ENCODE results near the gene SFT2D1.

Gene SFT2D1

DNA sequence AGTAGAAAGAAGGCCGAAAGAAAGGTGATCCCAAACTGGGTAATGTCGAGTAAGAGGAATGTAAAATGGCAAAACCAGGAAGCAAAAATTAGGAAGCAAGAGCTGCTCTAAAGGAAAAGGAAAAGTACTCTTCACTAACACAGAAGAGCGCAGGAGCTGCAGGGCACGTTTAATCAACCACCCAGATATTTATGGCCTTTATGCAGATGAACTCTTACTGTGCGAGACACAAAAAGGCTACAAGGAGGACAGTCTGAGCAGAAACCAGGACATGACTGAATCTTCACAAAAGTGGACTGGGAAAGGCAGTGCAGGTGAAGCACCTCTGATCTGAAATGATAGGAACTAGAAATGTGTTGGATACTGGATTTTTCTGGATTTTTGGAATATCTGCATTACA lies 18.9 kb downstream of the SFT2D1 start:
- H3K4me3 ChIP-seq (ENCODE audit: low read depth, low read length) = no peak overlapping the region
- TF ChIP-seq, protein P1, sequence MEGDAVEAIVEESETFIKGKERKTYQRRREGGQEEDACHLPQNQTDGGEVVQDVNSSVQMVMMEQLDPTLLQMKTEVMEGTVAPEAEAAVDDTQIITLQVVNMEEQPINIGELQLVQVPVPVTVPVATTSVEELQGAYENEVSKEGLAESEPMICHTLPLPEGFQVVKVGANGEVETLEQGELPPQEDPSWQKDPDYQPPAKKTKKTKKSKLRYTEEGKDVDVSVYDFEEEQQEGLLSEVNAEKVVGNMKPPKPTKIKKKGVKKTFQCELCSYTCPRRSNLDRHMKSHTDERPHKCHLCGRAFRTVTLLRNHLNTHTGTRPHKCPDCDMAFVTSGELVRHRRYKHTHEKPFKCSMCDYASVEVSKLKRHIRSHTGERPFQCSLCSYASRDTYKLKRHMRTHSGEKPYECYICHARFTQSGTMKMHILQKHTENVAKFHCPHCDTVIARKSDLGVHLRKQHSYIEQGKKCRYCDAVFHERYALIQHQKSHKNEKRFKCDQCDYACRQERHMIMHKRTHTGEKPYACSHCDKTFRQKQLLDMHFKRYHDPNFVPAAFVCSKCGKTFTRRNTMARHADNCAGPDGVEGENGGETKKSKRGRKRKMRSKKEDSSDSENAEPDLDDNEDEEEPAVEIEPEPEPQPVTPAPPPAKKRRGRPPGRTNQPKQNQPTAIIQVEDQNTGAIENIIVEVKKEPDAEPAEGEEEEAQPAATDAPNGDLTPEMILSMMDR (IDR thresholded peaks at IDR 0.05; ENCODE audit: control insufficient read depth, extremely low read depth, insufficient read depth) = no peak
- DNase-seq (ENCODE audit: low read depth) = no peak

DNA sequence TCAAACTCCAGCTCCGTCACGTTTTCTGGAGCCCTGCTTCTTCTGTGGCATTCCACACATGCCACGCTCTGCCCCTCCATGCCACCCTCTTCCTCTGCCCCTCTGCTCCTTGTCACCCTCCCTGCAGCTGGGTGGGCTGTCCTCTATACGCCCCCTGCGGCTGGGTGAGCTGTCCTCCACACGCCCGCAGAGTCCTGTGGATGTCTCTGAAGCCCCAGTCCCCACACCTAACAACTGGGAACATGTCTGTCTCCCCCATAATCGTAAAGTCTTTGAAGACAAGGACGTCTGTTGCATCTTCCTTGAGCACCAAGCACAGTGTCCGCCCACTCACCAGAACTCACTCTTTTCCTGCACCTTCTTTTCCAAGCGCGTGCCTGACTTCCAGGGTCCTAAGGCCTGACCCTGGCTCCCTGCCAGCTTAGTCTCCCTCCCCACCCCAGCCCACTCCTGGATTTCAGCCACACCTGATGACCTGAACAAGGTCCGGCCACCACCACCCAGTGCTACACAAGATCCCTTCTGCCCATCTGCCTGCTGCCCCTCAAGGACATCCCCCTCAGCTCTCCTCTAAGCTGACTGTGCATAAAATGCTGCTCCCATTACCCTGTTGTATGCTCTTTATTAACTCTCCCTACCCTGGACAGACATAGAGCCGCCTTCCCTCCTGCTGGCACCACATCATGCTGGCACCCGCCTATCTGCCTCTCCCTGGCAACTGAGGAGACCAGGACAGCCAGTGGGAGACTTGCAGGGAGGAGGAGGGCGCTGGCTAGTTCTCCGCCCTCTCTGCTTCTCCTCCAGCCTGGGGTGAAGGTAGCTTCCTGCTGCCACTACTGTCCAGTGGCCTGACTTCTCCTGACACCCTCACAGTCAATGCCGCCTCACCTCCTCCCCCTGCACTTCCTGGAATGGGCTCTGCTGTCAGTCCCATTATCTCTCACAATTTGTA lies 23.4 kb downstream of the SFT2D1 start:
- peak; percentile 34 for DNase-seq (ENCODE audit: low read depth)
- TF ChIP-seq, protein P1 (IDR thresholded peaks at IDR 0.05; ENCODE audit: control insufficient read depth, extremely low read depth, insufficient read depth) = no peak
- H3K4me3 ChIP-seq (ENCODE audit: low read depth, low read length) = no peak overlapping the region

DNA sequence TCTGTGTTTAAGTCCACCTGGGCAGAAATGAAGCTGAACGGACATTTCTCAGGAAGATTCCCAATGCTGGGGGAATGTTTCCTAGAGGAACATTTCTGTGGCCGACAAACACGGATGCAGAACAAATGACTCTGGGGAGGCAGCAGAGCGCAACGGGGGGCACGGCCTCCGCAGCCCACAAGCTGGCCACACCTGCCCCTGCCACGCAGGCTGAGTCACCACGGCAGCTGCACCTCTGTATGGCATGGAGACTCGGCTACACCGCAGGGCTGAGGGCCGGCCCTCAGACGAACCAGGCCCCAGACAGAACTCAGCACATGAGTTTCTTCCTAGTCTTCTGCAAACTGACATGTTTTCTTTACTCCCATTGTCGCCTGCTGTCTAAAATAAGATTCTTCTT lies 24.1 kb downstream of the SFT2D1 start:
- TF ChIP-seq, protein P1 (IDR thresholded peaks at IDR 0.05; ENCODE audit: control insufficient read depth, extremely low read depth, insufficient read depth) = no peak
- no peak overlapping the region for H3K4me3 ChIP-seq (ENCODE audit: low read depth, low read length)
- no peak for DNase-seq (ENCODE audit: low read depth)

DNA sequence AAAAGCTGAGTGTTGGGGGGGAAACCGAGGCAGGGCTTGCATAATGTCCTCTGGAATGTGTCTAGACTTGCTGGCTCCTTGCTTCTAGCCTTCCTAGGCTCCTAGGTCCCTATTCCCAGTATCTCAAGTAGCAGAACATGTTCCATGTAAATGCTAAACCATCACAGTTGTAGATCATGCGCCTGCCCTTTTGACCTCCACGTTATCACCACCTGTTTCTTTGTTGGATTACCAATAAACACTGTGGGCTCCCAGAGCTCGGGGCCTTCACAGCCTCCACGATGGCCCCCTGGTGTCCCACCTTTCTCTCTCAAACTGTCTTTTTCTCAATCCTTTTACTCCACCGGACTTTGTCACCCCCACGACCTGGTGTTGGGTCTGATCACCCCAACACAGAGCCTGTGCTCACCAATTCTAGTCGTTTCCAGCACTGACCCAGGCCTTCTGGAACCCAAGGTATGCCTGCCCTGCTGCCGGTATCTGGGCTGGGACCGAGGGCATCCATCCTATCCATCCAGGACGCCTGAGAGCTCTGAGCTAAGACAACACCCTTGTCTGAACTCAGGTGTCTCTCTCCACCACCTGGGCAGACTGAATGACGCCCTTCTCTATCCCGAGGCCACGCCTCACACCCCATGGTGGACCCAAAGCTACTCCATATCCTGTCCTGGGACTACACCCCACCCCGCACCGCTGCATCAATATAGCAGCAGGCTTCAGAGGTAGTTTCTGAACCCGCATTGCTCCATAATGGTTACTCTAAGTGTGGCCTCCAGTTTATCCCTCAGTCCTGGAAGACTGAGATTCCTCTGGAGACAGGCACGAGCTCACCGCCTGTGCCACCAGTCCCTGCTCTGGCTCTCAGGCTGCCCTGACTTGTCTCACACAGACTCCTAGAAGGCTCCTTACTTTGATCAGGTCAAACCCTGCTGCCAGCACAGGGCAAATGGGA lies 24.8 kb downstream of the SFT2D1 start:
- DNase-seq (ENCODE audit: low read depth) = no peak
- no peak overlapping the region for H3K4me3 ChIP-seq (ENCODE audit: low read depth, low read length)
- TF ChIP-seq, protein P1 (IDR thresholded peaks at IDR 0.05; ENCODE audit: control insufficient read depth, extremely low read depth, insufficient read depth) = no peak

DNA sequence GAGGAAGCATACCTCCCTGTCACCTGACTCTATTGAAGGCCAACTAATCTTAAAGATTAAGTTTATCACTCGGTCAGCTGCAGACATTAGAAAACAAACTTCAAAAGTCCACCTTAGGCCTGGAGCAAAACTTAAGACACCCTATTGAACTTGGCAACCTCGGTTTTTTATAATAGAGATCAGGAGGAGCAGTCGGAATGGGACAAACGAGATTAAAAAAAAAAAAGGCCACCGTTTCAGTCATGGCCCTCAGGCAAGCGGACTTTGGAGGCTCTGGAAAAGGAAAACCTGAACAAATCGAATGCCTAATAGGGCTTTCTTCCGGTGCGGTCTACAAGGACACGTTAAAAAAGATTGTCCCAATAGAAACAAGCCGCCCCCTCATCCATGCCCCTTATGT lies 26.9 kb downstream of the SFT2D1 start:
- no peak overlapping the region for H3K4me3 ChIP-seq (ENCODE audit: low read depth, low read length)
- DNase-seq (ENCODE audit: low read depth) = no peak
- TF ChIP-seq, protein P1 (IDR thresholded peaks at IDR 0.05; ENCODE audit: control insufficient read depth, extremely low read depth, insufficient read depth) = no peak

DNA sequence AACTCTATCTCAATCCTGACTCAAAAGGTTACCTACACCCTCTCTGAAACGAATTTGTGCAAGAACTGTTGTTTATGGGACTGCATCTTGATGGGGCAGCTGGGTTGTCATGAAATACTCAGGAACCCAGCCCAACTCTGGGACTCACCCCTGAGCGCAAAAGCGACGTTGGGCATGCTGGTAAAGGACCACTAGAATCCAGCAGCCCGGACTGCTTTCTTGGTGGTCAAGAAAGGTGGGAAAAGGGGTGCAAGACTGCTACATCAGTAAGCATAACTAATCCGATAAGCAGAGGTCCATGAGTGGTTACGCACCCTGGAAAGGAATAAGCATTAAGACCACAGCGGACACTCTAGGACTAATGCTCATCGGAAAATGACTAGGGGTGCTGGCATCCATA lies 27.9 kb downstream of the SFT2D1 start:
- DNase-seq (ENCODE audit: low read depth) = no peak
- H3K4me3 ChIP-seq (ENCODE audit: low read depth, low read length) = no peak overlapping the region
- TF ChIP-seq, protein P1 (IDR thresholded peaks at IDR 0.05; ENCODE audit: control insufficient read depth, extremely low read depth, insufficient read depth) = no peak

All from LNCaP clone FGC (cell line).